HG03159 (cell line): ENCODE results near the gene ARAP2.

ENCODE experiments used
- ATAC-seq: cut with Tn5 transposase; IDR thresholded peaks from one replicate; pipeline ENCODE4 v1.9.1; 2021; ENCODE audit warnings: mild to moderate bottlenecking, moderate library complexity; ENCODE audit not compliant: unreplicated experiment

ARAP2 gene

DNA sequence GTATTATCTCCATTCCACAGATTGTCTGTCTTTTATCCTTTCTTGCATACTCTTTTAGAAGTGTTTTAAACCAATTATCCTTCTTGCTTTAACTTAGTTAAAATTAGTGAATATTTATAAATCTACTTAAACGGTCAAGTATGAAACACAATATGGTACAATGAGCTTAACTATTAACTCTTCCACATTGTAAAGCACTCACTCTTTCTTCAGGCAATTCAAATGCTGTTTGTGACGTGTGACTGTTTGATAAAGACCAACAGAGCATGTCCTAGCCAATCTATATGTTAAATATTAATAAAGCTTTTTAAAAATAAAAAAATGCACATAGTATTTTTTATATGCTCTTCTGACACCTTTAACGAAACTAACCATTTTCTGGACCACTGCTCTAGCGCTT lies 192.7 kb downstream of the ARAP2 start:
- no peak for ATAC-seq

DNA sequence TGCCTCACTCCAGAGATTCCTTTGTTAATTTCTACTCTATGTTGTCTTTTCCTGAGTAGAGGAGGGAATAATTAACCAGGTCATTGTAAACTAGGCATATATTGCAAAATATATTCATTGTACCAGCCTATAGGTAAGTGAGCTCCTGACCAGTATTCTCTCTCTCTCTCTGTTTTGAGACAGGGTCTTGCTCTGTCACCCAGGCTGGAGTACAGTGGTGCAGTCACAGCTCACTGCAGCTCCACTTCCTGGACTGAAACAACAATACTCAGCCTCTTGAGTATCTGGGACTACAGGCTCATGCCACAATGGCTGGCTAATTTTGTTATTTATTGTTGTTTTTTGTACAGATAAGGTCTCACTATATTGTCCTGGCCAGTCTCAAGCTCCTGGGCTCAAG lies 198.3 kb downstream of the ARAP2 start:
- ATAC-seq, result no peak

DNA sequence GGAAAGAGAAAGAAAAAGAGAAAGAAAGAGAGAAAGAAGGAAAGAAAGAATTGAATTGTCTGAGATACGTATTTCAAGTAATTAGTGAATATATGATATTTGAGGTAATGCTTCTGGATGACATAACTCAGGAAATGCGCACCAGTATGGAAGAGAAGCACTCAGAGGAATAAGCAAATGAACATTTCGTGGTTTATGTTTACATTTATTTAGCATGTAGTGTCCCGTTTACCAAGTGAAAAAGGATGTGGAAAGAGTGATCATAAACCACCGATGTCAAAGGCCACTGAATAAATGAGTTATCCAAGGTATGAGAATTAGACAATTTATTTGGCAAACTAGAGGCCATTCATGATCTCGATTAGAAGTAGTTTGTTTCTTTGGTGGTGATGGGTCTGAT lies 200.4 kb downstream of the ARAP2 start:
- no peak for ATAC-seq

DNA sequence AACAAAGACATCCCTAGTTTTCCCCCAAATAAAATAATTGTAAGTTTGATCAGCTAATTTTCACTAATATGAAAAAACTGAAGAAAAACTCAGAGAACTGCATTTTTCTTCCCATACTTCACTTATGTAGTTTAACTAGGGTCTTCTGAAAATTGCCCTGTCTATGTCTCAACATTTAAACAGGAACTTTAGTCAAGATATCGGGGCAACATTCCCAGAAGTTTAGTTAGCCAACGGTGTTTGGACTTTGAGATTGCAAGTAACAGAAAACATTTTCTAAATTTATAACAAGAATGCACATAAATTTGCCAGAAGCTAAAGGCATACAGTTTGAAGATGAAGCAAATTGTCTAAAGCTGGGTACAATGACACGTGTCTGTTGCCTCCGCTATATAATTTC lies 201.1 kb downstream of the ARAP2 start:
- no peak for ATAC-seq

DNA sequence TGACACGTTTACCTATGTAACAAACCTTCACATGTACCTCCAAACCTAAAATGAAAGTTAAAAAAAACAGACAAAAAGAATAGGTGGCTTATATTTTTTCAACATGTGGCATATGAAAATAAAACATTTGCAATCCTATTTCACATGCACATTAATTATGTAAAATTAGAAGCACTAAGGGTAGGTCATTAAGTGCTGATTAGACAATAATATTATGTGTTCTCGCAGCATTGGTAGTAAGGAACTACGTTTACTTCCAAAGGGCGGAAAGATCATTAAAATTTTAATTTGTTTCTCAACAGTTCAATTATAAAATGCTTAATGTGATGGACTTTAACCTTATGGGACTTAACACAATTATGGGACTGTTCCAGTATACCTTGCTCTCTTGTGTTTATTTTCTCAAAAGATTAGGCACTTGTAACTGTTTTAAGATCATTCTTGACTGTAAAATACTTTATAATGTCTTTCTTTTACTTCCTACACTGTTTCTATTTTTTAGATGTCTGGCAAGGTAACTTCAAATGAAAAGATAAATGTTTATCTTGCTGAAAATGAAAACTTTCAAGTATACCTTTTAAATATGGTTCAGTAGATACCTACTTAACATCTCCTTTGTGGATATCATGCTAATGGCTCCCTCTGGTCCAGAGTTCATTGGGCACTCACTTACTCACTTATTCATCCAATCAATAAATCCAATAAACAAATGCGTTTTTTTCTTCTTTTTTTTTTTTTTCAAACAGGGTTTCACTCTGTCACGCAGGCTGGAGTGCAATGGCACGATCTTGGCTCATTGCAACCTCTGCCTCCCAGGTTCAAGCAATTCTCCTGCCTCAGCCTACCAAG lies 202.0 kb downstream of the ARAP2 start:
- ATAC-seq, result no peak

DNA sequence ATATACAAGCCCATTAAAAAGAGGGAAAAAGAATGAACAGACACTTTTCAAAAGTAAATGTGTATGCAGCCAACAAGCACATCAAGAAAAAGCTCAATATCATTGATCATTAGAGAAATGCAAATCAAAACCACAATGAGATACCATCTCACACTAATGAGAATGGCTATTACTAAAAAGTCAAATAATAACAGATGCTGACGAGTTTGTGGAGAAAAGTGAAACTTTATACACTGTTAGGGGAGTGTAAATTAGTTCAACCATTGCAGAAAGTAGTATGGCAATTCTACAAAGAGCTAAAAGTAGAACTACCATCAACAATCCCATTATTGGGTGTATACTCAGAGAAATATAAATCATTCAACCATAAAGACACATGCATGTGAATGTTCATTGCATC lies 203.0 kb downstream of the ARAP2 start:
- ATAC-seq, result no peak

DNA sequence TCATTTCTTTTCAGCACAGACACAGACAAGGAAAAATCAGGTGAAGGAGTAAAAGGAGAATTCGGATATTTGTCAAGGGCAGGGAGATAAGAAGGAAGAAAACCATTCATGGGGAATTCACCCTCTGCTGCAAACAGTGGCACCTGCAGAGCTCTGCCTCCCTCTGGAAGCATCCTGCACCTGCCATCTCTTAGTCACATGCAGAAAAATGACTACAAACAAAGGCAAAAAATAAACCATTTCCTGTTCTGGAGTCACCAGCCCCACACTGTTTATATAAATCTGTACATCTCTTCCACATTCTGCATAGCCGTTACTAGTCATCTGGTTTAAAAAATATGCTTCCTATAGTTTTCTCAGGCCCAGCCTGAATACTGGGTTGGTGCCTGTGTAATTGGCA lies 205.3 kb downstream of the ARAP2 start:
- no peak for ATAC-seq

DNA sequence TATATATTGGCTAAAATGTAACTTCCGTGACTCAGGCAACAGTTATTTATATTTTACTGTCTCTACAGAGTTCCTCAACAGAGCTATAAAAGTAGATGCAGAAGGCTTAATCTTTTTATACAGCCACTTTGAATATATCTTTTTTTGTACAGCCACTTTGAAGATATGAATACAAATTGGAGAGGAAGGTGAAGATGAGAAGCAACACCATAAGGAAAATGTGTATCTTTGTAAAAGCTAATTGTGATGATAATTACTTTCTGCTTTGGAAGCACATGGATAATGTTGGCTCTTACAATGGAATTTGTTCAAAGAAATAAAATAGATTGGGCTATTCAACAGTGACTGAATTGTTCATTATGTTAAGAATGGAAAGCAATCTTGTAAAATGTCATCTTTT lies 205.8 kb downstream of the ARAP2 start:
- no peak for ATAC-seq

DNA sequence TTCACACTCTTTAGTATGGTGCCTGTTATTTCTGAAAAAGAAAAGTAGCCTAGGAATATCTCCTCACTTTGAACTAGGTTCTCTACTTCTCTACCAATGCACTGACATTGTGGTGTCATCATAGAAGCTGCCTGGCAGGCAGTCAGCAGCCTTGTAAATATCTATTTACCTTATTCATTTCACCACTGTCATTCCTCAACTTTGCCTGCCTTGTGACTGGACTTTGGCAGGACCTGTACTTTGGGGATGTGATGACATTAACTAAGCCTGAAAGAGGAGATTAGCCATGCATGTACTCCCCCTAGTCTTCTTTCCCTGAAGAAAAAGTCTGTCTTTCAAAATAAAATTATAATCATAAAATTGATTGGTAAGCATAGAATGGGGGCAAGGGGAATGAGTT lies 207.2 kb downstream of the ARAP2 start:
- ATAC-seq, result no peak

DNA sequence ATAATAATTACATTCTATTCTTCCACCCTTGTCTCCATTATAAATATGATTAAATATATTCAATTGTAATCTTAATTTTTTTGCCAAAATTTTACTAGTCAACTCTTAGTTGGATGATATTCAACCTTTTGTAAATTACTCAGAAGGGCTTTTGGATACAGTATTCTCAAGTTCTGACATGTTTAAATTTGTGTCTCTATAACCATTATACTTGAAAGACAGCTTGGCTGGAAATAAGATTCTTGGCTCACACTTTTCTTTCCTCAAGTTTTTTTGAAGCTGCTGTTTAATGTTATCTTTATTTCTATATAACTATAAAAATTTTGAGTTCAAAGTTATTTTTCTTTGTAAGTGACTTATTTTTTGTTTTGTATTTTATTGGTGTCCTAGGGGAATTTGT lies 214.4 kb downstream of the ARAP2 start:
- no peak for ATAC-seq

DNA sequence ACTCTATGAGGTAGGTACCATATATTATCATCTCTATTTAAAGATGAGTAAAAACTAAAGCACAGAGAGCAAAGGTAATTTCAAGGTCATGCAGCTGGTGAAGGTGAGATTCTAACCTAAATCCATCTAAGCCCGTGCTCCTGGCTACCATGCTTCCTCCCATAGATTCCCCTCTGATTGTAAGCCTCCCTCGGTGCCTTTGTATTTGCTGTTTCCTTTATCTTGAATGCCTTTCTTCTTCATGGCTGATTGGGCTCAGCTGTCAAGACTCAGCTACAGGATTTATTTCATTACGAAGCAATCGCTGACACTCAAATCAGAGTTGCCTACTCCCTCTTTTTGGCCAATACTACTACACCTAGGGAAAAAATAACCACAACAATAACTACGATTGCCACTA lies 217.1 kb downstream of the ARAP2 start:
- ATAC-seq, result no peak

DNA sequence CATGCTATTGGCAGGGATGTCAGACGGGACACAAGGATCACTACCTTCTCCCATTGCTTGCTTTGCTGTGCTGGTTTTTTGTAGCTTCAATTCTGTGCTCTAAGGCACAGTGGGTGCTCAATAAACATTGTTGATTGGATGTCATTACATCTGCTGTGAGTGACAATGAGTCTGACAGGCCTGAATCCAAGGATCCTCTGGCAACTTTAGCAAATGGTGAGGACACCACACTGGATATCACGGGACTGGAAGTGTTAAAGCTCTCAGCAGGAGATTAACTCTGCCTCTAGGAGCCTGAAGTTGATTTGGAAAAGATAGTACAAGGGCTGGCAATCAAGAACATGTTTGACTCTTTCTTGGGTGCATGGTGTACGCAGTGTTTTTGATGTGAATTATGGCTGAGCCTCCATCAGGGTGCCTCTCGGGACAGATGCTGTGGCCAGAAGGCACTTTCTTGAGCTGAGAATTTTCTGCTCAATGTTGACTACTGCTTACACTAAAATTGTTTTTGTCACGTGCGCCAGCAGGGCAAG lies 217.9 kb downstream of the ARAP2 start:
- ATAC-seq, result no peak

DNA sequence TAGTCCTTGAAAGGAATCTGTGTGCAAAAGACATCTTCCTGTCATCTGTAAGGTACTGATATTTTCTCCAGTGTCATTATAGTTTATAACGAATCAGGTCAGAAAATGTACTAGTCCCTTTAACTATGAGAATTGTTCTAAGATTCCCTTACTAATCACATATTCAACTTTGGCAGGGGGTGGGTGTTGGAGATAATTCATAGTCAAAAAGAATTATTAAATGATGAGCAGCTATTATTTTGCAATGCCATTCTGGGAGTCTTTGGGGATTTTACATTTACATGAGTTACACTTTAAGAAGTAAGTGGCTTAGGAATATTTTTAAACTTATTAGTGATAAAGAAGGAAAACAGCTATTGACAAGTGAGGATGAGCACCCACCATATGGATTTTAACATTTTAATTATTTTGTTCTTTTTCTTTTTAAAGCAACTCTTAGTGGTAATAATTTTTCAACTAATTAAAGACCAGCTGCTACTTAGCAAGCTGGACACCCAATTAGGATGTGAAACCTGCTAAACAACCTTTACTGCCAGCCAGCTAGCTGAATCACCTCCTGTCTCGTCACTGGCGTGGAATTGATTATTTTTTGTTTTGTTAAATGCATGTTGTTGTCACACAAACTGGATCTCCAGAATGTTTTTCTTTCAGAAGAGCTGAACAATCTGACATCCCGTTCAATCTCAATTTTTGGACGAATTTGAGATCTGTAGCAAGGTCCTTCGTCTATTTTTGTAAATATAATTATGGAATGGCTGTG lies 219.2 kb downstream of the ARAP2 start:
- no peak for ATAC-seq

DNA sequence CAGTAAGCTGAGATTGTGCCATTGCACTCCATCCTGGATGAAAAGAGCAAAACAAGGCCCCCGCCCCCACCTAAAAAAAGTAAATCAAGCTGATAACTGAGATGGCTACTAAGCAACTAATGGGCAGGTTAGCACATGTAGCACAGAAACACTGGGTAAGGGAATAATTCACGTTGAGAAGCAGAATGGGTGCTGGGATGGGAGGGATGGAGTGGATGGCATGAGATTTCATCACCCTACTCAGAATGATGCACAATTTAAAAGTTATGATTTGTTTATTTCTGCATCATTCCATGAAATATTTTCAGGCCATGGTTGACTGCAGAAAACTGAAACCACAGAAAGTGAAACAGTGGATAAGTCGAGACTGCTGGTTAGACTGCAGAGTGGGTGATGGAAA lies 224.0 kb downstream of the ARAP2 start:
- ATAC-seq, result no peak
